Gastroesophageal sphincter (tissue), 3 donors: ENCODE data around the gene CHCHD6.

Source experiments
- EP300 ChIP-seq: sonication (generic); formaldehyde crosslinking; IDR thresholded peaks from one replicate; pipeline ENCODE4 v1.6.1; 2017; ENCODE audit warnings: antibody characterized with exemption, mild to moderate bottlenecking
- POLR2A ChIP-seq, 2 donors: fragments of 450-650 bp; IDR thresholded peaks; one replicate each; pipeline ENCODE4 v1.6.1; 2017; ENCODE audit warnings: antibody characterized with exemption in 2 of 2, mild to moderate bottlenecking in 2 of 2, moderate library complexity in 1 of 2
- TF ChIP-seq, protein P1 (sequence below), 4 experiments: fragments of 200-600 bp in 2 of 4; fragments of 450-650 bp in 2 of 4; sonication (generic) in 1 of 4; IDR thresholded peaks; one replicate each; pipeline ENCODE4 v1.5.1; 2017 to 2019; ENCODE audit warnings: antibody characterized with exemption in 4 of 4, mild to moderate bottlenecking in 2 of 4, moderate library complexity in 2 of 4

DNA sequence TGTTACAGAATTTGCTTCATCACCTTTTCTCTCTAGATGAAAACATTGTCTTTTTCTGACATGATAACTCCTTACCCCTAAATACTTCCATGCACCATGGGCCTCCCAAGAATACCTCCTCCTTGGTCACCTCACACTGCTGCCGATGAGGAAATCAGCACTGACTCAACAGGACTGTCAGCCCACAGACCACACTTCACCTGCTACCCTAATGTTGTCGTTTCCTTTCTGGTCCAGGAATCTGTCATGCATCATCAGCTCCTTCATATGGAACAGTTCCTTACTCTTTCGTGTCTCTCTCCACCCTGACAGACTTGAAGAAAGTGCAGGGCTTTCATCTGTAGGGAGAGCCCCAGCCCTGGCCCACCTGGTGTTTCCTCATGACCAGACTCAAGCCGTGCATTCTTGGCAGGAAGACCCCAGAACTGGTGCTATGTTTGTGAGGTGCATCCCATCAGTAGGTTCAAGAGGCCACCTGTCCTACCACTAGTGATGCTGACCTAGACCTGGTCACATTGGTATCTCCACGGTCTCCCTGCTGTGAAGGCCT lies 237.8 kb downstream of the CHCHD6 start:
- TF ChIP-seq, protein P1, sequence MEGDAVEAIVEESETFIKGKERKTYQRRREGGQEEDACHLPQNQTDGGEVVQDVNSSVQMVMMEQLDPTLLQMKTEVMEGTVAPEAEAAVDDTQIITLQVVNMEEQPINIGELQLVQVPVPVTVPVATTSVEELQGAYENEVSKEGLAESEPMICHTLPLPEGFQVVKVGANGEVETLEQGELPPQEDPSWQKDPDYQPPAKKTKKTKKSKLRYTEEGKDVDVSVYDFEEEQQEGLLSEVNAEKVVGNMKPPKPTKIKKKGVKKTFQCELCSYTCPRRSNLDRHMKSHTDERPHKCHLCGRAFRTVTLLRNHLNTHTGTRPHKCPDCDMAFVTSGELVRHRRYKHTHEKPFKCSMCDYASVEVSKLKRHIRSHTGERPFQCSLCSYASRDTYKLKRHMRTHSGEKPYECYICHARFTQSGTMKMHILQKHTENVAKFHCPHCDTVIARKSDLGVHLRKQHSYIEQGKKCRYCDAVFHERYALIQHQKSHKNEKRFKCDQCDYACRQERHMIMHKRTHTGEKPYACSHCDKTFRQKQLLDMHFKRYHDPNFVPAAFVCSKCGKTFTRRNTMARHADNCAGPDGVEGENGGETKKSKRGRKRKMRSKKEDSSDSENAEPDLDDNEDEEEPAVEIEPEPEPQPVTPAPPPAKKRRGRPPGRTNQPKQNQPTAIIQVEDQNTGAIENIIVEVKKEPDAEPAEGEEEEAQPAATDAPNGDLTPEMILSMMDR (IDR thresholded peaks at IDR 0.05): no peak
- no peak for TF ChIP-seq EP300
- no peak for TF ChIP-seq POLR2A (IDR thresholded peaks at IDR 0.05)
